DMS153 treated with DMSO at 0.1 percent for 48 hours (cell line): ENCODE measurements around the gene SUMF1.

Experiments
- DNase-seq: peaks from one replicate; lab custom pipeline; 2025; ENCODE audit not compliant: unreplicated experiment; lab: John Stamatoyannopoulos, UW

Gene SUMF1

DNA sequence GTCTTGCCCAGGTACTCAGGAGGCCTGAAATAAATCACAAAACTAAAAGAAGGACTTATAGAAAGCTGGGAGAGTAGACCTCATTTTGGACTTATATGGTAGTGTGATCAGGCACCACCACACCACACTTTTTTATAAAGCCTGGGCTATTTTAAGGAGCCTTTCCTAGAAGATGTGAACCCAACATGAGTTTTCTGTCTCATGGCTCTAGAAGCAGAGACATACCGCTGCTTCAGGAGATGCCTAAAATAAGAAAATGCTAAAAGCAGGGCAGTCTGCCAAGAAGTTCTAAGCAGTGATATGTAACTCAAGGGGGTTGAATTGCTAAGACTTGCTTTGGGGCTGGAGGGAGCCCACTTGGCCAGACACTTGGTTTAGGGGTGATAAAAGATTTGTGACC is 49.6 kb downstream of the SUMF1 start:
- DNase-seq = no peak

DNA sequence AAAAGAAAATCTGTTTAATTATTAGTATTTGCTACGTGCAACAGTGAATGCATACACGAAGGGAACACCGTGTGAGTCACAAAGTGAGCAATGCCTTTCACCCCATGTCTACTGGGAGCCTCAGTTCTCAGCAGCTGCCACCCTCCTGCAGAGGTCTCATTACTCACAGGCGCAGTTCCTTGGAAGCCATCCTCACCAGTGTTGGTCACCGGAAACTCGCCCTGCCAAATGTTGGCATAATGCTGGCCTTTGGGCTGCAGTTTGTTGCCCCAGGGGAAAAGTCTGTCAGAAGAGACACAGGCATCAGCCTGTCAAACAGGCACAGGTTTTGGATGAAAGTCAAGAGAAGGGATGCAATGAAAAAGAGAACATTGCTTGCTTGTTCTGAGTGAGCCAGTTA is 50.1 kb downstream of the SUMF1 start:
- DNase-seq = no peak

DNA sequence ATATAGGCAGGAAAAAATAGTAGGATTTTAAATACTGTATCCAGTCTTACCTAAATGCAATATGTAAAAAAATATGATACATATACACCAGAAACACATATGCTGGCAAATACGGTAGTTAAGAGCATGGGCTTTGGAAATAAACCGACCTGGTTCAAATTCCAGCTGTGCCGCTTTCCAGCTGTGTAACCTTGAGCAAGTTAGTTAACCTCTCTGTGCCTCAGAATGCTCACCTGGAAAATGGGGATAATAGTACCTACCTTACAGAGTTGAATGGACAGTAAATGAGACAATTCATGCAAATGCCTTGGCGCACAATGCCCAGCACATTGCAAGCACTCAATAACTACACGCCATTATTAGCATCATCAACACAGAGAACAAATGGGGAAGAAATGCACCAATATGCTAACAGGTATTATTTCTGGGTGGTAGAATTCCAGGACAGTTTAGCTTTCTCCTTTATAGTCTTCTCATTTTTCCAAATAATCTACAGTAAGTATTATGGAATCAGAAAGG is 50.6 kb downstream of the SUMF1 start:
- no peak for DNase-seq

DNA sequence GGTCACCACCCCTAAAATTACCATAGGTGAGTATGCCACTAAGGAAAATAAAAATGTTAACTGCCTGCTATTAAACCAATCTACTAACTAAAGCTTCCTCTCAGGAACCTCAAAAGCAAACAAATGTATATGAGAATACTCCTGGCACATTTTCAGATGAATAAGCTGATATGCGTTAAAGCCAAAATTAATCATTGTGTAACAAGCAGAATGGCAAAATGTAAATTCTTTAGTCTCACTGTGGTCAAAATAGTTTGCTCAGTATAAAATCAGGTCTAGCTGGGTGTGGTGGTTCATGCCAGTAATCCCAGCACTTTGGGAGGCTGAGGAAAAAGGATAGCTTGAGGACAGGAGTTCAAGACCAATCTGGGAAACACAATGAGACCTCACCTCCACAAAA is 53.6 kb downstream of the SUMF1 start:
- no peak for DNase-seq

DNA sequence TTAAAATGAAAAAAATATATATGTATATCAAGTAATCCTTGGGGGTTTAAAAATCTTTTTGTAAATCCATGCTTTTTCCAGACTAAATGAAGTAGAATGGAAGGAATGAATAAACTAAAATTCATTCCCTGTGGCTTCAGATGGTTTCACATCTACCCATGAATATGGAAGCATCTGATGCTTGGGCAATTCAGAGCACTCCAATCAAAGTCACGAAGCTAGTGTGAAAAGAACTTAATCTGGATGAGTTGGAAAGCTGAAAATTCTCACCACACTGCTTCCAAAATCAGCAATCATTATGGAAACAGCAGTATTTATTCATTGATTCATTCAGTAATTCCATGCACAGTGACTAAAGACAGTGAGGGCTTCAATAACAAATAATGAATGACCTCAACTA is 55.2 kb downstream of the SUMF1 start:
- DNase-seq = no peak

DNA sequence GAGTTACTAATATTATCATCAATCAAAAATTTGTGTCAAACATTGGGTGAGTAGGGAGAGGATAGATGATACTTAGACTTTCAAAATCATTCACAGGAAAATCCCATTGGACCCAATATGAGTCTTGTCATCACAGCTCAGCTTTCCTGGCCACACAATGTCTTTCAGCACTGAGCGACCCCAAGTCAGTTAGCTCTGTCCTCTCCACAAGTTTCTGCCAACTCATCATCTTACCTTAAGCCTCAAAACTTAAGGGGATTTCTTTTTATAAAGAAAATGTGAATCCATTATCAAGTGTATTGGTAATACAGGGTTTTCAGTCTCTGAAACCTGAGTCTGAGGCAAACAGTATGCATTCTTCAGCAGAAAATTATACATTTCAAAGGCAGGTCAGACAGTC is 55.8 kb downstream of the SUMF1 start:
- no peak for DNase-seq

DNA sequence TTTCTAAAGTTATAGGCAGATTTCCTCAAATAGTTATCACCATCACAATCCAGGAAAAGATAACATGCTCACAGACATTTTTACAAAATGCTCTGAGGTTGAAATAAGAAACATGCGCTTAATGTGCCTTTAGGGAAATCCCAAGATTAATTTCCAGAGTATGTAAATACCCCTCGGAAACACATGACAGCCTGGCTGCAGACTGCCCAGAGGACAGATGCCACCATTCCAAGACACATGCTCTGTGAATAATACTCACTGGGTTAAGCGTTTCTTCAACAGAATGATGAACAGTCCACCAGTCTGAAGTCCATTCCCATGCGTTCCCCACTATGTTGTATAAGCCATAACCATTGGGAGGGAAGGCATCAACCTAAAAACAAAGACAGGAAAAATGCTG is 56.5 kb downstream of the SUMF1 start:
- DNase-seq = no peak

DNA sequence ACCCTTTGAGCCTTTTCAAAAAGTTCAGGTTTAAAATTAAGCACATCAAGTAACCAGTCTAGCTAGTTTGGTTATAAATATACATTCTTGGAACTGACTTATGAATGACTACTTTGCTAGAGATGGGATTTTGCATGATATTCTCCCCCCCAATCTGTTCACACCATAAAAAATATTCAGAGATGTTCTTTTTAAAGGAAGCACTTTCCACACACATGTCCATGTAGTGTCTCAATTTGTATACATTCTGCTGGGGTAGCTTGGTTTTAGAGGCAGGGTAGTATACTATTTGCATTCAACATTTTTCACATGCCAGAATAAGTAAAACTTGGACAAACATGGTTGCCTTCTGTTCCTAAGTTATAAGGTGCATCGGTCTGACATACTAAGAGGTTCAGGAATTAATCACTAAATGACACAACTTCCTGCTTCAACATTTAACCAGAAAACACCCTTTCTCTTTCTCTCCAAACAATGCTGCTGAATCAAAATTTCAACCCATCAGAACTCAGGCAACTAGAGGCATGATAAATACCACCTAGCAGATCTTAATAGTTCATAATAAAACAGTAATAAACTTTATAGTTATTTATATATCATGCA is 57.0 kb downstream of the SUMF1 start:
- no peak for DNase-seq

DNA sequence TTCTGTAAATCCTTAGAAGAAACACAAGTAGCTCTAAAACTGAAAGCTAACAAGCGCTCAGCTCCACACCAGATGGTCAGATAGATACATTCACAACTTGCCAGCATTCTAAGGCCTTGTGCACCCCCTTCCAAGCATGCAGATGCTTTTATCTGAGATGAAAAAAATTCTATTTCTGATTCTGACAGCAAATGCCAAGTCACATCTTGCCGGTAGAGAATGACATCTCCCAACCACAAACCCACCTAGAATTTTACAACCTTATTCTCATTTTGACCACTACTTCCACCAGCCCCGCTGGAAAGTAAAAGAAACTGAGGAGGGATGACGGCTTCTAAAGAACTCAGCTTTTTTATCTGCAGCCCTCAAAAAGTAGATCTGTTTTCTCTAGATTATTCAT is 57.7 kb downstream of the SUMF1 start:
- no peak for DNase-seq

DNA sequence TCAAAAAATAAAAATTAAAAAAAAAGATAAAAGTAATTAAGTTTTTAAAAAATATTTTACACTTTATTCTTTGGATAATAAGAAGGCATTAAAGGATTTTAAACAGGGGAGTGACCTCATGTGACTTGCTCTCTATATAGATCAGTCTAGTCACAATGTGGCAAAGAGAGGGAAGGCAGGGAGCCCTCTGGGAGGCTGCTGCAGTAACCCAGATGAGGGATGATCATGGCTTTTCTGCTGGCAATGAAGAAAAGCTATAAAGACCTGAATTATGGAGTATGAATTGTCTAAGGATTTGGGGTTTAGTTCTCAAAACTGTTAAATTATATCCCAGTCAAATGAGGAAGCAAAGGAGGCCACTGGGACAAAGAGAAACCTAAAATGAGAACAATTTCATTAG is 58.1 kb downstream of the SUMF1 start:
- DNase-seq = no peak

DNA sequence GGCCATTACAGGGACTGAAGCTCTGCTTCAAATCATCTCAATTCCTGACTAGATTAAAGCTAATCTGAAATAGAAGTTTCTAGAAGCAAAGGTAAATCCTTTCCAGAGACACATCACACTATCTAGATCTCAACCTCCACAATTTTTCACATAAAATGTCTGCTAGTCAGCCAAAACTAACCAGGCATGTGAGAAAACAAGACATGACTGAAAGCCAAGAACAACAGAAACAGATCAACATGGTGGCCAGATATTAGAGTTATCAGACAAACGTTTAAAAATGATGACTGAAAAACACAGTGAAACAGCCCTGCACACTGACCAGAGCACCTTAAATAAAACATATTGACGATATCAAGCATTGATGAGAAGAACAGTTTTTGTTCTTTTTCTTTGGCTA is 59.1 kb downstream of the SUMF1 start:
- DNase-seq = no peak

DNA sequence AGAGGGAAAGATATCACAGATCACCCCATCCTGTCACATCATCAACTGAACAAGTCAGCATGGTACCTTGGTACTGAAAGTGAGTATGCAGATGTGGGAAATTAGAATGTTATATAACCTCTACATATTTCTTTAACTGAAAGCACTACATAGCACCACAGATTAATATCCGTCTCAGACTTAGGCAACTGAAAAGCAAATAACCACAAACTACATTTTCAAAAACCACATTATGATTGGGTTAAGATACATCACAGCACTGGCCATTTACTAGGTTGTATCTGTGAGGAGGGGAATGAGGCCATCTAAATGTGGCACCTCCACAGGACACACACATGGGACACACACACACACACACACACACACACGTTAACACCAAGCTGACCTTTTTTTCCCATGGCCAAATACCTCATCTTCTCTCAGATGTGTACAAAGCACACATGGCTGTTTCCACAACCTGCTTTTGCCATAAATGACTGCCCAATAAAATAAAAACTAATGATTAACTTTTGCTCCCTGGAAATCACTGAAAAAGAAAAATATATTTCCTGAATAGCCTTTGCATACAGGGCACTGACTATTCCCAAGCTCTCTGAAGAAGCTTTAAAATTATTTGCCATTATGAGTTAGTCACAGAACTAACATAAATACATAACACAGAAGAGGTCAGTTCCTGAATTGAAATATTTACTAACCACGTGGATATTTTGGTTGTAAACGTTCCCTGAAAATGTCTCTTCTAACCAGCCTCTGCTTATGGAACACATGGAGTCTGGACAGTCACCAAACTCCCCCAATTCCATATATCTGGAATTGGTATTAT is 60.1 kb downstream of the SUMF1 start:
- no peak for DNase-seq

DNA sequence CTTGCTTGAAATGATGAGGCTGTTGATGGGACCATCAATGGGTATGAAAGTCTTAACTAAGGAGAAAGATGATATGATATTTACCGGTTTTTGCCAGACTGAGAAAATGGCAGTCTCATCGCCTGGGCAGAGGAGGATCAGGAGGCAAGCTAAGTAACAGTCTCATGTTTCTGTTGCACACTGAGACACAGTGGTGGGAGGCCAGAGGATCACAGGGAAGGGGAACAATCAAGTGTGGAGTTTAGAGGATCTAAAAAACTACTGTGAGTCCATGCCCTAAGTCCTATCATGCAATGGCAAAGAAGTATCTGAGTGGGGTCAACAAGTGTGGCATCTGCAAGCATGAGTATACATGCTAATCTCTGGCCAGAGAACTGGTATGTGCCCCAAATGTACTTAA is 62.2 kb downstream of the SUMF1 start:
- no peak for DNase-seq

DNA sequence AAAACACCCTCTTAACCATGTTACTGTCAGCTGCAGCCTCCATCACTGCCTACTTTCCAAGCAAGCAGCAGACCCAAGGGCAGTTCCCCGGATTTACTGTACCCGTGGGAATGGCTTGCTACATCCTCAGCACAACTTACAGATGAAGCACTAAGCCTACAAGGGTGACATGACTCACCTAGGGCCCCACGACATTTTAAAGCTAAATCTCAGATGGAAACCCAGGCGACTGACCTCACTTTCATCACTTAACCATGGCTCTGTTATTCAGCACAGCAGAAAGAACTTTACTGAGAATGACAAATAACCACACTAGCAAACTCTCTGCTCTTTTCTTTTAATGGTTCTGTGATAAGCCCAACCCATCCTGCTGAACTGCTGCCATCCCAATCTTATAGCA is 65.6 kb downstream of the SUMF1 start:
- no peak for DNase-seq

DNA sequence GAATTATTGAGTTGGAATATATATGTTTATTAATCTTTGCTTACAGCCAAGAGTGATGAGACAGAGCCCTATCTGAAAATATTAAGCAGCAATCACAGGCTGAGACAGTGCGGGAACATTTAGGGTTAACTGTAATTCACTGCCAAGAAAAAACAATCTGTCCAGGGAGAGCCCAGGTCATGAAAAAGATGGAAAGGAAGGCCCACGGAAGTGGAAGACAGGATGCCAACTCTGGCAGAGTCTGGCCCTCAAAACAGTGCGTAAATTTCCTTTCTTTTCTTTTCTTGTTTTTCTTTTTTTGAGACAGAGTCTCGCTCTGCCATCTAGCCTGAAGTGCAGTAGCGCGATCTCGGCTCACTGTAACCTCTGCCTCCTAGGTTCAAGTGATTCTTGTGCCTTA is 67.6 kb downstream of the SUMF1 start:
- DNase-seq = no peak

DNA sequence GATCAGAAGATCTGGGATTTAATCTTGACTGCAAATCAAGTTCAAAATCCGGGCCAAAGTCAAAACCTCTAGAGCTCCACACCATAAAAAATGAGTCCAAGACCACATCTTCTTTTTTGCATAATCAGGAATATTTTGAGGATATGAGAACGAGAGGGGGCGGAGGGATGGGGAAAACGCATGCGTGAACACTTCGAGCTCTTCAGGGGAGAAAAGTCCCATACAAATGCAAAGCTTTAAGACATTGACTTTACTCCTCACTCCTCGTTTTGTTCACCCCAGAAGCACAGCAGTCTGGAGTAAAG is 68.2 kb downstream of the SUMF1 start:
- no peak for DNase-seq

DNA sequence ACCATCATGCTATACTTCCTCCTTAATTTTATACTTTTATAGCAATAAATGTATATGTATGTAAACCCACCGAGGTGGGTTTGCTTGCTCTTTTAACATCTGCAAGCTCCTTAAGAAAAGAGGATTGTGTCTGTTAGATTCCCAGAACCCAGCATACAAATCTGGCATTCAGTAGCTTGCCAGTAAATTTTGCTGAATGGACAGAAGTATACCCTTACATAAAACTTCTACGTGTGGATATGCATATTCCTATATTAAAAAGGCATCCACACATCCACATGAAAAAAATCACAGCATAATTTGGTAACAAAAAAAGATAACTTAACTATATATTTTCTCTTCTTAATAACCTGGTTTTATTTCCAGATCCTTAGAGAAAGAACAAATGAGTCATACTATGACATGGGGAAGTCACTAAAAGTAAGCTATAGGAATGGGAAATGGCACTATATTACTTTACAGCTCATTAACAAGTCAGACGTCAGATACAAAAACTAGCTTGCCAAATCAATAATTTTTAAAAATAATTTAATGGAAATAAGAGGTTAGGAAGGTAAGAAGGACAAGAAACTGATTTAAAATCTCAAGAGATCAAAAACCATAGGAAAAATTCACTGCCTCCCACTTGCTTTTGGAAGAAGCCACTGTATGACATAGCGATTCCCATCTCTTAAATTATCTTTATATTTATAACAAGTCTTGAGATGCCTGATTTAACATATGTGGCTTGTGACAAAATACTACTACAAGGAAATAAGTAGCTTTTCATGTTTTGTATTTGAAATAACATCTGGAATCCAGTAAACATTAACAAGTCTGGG is 68.7 kb downstream of the SUMF1 start:
- DNase-seq = no peak

DNA sequence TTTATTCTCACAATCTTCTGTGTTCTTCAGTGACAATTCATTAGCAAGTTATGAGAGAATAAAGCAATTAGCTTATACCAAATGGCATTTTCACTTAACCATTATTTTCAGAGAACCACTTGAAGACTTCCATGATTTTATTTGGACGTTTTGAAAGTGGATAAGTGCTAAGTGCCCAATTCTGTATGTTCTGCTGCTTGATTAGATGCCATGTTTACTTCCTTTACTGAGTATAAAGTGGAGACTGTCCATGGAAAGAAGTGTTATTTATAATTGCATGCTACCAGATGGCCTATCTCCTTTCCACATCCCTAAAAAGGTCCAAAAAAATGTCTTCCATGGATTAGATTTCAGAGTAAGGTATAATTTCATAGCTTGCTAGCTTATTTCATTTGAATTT is 69.6 kb downstream of the SUMF1 start:
- no peak for DNase-seq

DNA sequence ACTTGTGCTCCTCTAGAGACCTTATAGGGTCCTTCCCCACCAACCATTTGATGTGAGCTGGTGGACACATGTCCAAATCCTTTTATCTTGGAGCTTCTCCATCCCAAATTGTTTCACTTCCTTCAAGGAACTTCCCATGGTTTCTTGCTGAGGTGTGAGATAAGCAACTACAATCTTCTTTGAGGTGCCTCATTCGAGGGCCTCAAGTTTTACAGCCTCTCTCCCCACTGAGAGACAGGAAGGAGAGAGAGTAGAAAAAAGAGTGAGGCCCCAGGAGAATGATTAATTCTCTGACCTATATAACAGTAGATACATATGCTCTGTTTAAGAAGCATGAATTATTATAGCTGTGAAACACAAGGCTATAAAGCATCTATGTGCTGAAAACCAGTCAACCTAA is 70.5 kb downstream of the SUMF1 start:
- DNase-seq = no peak

DNA sequence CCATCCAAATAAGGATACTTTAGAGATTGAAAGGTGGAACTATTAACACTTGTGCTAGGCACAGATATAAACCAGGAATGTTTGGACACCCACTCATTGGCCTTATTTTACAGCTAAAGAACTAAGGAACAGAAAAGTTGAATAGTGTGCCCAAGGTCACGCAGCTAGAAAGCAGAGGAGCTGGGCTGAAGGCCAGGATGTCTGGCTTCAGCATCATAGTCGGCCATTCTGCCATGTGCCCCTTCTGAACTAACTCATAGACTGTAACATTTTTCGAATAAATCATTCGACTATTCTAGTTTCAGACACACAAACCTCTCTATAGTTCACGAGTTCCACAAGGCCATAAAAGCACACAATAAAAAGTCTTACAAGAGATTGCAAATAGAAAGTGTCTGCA is 71.1 kb downstream of the SUMF1 start:
- DNase-seq = no peak

DNA sequence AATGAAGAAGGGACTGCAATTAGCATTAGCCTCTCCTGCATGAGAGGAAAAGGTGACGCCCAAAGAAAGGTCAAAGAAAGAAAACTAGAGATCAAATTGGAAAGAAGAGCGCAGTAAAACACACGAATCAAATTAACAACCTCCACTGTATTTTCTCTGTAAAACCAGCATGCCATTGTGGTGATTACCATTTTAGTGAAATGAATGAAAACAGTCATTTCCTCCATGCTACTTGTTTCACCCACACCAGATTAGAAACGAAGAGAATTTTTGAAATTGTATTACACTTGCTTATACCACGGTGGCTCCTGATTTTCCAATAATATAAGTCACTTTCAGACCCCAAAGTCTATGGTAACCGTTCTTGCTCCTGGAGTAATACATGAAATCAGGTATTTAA is 71.6 kb downstream of the SUMF1 start:
- no peak for DNase-seq

DNA sequence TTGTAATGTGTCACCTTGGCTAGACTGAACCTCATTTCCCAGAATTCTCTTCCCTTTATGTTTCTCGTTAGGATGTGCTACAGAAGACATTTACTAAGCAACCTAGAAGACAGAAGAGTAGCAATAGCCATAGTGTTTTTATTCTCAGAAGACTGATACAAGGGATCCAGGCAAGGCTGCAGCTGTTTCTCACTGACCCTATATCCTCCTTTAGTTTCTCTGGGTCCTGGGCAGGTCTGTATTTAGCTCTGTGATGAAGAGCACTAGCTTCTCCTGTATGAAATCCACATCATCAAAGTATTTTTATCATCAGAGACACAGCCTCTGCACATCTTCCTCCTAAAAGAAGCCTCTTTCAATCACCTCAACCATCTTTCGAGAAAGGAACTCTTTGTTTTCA is 72.5 kb downstream of the SUMF1 start:
- DNase-seq = no peak
